Measurements from ENCODE around the gene RBBP5.
"Not testable (repeated sequence)": the region's sequence is repeated elsewhere in the genome, so short reads cannot be mapped to it uniquely, and the experiment has no call there.

Gene RBBP5

GRCh38 chr1:205121660-205122488 is at the start of gene RBBP5:
Gene RBBP5, minus strand, starts transcription at chr1:205121978. Its CDS starts 105 bp downstream, at chr1:205121873.
- DNase-seq (ENCODE audit: low read depth in 2 of 3, low spot score in 1 of 3): peak; percentile 90 to 98 (median 94)

GRCh38 chr1:205171369-205171768 is 49.6 kb upstream of the RBBP5 start:
- DNase-seq (ENCODE audit: low read depth in 2 of 3, low spot score in 1 of 3): no peak

- no peak for DNase-seq (ENCODE audit: low read depth in 2 of 3, low spot score in 1 of 3)
These were observed 48.9 kb upstream of the RBBP5 start for GRCh38 chr1:205170532-205171269.

GRCh38 chr1:205169248-205169647 is 47.5 kb upstream of the RBBP5 start:
- no peak for DNase-seq (ENCODE audit: low read depth in 2 of 3, low spot score in 1 of 3)

GRCh38 chr1:205168291-205168690 is 46.5 kb upstream of the RBBP5 start:
- no peak for DNase-seq (ENCODE audit: low read depth in 2 of 3, low spot score in 1 of 3)

GRCh38 chr1:205162301-205162700 is 40.5 kb upstream of the RBBP5 start:
- no peak for DNase-seq (ENCODE audit: low read depth in 2 of 3, low spot score in 1 of 3)

- DNase-seq (ENCODE audit: low read depth in 2 of 3, low spot score in 1 of 3): no peak
These were observed 39.3 kb upstream of the RBBP5 start for GRCh38 chr1:205161076-205161475.

- DNase-seq (ENCODE audit: low read depth in 2 of 3, low spot score in 1 of 3): no peak
These were observed 36.4 kb upstream of the RBBP5 start for GRCh38 chr1:205158048-205158616.

GRCh38 chr1:205155665-205156377 is 34.0 kb upstream of the RBBP5 start:
- not testable (repeated sequence) for DNase-seq (ENCODE audit: low read depth in 2 of 3, low spot score in 1 of 3)

GRCh38 chr1:205152505-205152904 is 30.7 kb upstream of the RBBP5 start:
- no peak for DNase-seq (ENCODE audit: low read depth in 2 of 3, low spot score in 1 of 3)

- no peak for DNase-seq (ENCODE audit: low read depth in 2 of 3, low spot score in 1 of 3)
These were observed 29.1 kb upstream of the RBBP5 start for GRCh38 chr1:205150651-205151428.

- no peak for DNase-seq (ENCODE audit: low read depth in 2 of 3, low spot score in 1 of 3)
These were observed 25.5 kb upstream of the RBBP5 start for GRCh38 chr1:205147191-205147835.

GRCh38 chr1:205144751-205145150 is 23.0 kb upstream of the RBBP5 start:
- DNase-seq (ENCODE audit: low read depth in 2 of 3, low spot score in 1 of 3): no peak

GRCh38 chr1:205144046-205144720 is 22.4 kb upstream of the RBBP5 start:
- DNase-seq (ENCODE audit: low read depth in 2 of 3, low spot score in 1 of 3): no peak

- DNase-seq (ENCODE audit: low read depth in 2 of 3, low spot score in 1 of 3): no peak
These were observed 20.3 kb upstream of the RBBP5 start for GRCh38 chr1:205142102-205142469.

- peak; percentile 56 to 86 (median 59) for DNase-seq (ENCODE audit: low read depth in 2 of 3, low spot score in 1 of 3)
These were observed 19.7 kb upstream of the RBBP5 start for GRCh38 chr1:205141236-205142101.

GRCh38 chr1:205140113-205140512 is 18.3 kb upstream of the RBBP5 start:
- no peak for DNase-seq (ENCODE audit: low read depth in 2 of 3, low spot score in 1 of 3)

- no peak for DNase-seq (ENCODE audit: low read depth in 2 of 3, low spot score in 1 of 3)
These were observed 16.1 kb upstream of the RBBP5 start for GRCh38 chr1:205137901-205138300.

- DNase-seq (ENCODE audit: low read depth in 2 of 3, low spot score in 1 of 3): no peak
These were observed 11.5 kb upstream of the RBBP5 start for GRCh38 chr1:205133287-205133686.

Data from stimulated activated CD4-positive, alpha-beta T cell treated with anti-CD3 and anti-CD28 coated beads, Interleukin-12 subunit alpha, Interleukin-12 subunit beta, amount 100 ng/mL, for 48 hours (primary cell).